HG02571 (cell line): ENCODE results near the gene WDR81.
"Not testable (repeated sequence)": the region's sequence is repeated elsewhere in the genome, so short reads cannot be mapped to it uniquely, and the experiment has no call there.

ENCODE experiments used
- ATAC-seq: cut with Tn5 transposase; IDR thresholded peaks from one replicate; pipeline ENCODE4 v1.9.1; 2021; ENCODE audit warnings: mild to moderate bottlenecking, moderate library complexity; ENCODE audit not compliant: unreplicated experiment

WDR81 gene

DNA sequence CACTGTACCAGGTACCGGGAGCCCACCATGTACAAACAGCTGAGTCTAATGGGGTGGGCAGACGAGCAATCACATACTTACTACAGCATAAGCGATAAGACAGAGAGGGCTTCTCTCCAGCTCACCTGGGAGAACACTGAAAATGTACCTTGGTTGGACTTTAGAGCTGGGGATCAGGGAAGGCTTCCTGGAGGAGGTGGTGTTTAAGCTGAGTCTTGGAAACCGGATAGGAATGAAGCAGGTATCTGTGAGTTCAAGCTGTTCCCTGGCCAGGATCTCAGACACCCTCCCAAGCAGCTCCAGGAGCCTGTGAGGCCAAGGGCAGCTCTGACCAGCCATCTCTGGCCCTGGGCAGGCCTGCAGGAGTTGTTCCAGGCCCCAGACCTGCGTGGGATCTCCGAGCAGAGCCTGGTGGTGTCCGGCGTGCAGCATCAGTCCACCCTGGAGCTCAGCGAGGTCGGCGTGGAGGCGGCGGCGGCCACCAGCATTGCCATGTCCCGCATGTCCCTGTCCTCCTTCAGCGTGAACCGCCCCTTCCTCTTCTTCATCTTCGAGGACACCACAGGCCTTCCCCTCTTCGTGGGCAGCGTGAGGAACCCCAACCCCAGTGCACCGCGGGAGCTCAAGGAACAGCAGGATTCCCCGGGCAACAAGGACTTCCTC is 29.4 kb downstream of the WDR81 start:
- no peak for ATAC-seq

DNA sequence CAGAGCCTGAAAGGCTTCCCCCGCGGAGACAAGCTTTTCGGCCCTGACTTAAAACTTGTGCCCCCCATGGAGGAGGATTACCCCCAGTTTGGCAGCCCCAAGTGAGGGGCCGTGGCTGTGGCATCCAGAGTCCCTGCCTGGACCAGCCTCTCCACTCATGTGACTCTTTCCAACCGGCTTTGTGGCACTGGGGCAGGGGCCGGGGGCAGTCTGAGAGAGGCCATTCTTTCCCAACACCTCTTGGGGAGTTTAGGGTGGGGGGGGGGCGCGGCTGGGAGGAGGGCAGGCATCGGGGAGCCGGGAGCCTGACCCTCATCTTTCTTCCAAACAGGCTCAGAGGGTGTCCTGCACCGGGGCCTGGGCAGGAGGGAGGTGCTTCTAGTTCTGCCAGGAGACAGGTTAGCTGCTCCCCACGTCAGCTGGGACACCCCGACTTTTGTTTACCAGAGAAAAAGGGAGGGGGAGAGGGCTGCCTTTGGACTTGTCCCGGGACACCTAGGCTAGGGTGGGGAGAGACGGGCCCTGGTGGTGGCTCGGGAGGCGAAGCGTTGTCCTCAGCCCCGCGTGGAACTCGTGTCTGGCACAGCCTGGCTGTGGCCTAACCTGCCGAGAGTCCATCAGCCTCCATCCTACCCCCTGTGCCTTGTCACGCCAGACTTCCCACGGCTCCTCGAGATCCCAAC is 30.1 kb downstream of the WDR81 start:
- ATAC-seq = no peak

DNA sequence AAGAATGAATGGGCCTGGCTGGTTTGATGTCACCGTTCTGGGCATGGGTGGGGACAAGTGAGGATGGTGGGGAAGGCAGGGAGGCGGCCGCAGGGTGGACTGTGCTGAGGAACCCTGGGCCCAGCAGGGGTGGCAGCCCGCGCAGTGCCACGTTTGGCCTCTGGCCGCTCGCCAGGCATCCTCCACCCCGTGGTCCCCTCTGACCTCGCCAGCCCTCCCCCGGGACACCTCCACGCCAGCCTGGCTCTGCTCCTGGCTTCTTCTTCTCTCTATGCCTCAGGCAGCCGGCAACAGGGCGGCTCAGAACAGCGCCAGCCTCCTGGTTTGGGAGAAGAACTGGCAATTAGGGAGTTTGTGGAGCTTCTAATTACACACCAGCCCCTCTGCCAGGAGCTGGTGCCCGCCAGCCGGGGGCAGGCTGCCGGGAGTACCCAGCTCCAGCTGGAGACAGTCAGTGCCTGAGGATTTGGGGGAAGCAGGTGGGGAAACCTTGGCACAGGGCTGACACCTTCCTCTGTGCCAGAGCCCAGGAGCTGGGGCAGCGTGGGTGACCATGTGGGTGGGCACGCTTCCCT is 30.8 kb downstream of the WDR81 start:
- ATAC-seq = no peak

DNA sequence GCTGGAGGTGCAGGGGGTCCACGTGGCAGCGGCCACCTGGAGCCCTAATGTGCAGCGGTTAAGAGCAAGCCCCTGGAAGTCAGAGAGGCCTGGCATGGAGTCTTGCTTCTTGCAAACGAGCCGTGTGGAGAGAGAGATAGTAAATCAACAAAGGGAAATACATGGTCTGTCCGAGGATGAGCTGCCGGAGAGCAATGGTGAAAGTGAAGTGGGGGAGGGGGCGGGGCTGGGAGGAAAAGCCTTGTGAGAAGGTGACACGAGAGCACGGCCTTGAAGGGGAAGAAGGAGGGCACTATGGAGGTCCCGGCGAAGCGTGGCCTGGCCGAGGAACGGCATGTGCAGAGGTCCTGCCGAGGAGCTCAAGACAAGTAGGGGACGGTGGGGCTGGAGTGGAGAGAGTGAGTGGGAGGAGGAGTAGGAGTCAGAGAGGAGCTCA is 31.3 kb downstream of the WDR81 start:
- ATAC-seq = no peak

DNA sequence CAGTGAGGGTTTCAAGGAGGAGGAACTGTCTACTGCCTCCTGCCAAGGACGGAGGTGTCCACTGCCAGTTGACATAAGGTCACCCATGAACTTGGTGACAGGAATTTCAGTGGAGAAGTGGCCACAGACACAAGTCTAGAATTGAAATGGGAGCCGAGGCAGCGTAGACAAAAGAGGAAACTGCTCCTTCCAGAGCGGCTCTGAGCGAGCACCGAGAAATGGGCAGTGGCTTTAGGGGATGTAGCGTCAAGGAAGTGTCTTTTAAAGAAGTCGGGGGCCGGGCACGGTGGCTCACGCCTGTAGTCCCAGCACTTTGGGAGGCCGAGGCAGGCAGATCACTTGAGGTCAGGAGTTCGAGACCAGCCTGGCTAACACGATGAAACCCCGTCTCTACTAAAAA is 34.3 kb downstream of the WDR81 start:
- no peak for ATAC-seq

DNA sequence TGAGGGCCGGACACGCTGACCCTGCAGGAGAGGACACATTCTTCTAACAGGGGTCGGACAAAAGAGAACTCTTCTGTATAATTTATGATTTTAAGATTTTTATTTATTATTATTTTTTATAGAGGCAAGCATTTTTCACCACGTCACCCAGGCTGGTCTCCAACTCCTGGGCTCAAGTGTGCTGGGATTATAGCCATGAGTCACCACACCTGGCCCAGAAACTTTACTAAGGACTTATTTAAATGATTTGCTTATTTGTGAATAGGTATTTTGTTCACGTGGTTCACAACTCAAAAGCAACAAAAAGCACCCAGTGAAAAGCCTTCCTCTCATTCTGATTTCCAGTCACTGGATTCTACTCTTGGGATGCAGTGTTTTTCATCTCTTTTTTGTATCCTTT is 35.0 kb downstream of the WDR81 start:
- ATAC-seq = no peak

DNA sequence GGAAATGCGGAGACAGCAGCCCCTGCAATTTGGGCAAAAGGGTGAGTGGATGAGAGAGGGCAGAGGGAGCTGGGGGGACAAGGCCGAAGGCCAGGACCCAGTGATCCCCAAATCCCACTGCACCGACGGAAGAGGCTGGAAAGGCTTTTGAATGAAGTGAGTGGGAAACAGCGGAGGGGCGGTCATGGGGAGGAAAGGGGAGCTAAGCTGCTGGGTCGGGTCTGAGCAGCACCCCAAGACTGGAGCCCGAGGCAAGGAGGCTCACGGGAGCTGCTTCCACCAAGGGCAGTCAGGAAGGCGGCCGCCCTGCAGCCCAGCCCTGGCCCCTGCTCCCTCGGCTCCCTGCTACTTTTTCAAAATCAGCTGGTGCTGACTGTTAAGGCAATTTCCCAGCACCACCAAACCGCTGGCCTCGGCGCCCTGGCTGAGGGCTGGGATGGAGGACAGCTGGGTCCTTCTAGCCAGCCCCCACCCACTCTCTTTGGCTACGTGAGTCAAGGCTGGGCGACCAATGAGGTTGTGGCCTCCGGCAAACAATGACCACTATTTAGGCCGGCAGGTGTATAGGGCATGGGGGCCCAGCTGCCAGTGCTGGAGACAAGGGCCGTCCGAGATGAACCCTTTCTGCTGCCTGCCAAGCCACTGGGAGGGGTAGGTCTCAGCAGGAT is 37.9 kb downstream of the WDR81 start:
- ATAC-seq = no peak

DNA sequence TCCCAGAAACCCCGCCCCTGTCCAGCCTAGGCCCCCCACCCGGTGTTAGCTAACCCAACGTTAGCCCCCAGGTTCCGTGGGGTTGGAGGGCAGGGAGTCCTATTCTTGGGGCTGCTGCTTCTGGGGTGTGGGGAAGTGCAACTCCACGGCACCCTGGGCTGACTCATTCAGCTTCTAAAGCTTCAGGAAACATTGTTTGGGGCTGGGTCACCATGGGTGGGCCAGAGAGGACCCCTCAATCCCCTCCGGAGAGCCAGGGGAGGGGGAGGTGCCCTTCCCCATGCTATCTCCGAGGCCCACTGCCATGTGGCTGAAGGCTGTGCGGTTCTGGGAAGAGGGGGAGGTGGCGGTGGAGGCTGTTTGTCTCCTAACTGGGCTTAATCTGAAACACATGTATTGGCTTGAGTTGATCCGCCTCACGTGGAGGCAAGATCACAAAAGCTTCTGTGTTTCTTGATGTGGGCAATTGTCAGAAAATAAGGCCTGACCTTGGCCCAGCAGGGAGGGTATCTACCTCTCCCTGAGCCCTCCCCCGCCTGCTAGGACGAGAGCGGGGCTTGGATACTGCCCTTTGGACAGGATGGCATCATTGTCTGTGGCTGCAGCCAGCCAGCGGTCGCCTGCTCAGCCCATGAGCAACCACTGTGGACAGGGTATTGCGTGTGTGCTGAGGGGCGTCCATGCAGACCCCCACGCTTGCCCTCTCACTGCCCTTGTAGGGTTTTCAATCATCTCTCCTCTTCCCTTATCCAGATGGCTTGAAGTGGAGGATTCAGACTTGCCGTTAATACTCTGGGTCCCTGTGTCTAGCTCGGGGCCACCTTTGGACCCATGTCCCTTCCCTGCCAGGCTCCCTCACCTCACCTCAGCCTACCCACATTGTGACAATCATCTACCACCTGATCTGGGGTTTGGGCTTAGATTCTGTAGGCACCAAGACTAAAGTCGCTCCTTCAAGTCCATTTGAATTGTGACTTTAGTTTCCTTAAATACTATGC is 38.7 kb downstream of the WDR81 start:
- ATAC-seq = no peak

DNA sequence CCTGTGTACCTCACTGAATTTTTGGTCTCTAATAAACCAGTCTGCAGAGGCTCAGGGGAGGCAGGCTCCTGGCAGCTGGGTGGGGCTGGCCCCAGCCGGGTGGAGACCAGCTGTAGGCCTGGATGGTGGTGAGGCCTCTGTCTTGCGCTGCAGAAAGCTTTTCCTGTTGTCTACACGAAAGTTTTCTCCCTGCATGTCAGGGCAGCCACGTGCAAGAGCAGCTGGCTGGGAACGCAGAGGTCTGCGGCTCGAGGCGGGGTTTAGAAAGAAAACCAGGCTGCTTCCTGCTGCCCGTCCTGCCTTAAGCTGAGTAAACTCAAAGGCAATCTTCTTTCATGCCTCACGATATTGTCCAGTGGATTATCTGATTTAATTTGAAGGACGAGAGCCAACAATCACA is 39.8 kb downstream of the WDR81 start:
- ATAC-seq = no peak

DNA sequence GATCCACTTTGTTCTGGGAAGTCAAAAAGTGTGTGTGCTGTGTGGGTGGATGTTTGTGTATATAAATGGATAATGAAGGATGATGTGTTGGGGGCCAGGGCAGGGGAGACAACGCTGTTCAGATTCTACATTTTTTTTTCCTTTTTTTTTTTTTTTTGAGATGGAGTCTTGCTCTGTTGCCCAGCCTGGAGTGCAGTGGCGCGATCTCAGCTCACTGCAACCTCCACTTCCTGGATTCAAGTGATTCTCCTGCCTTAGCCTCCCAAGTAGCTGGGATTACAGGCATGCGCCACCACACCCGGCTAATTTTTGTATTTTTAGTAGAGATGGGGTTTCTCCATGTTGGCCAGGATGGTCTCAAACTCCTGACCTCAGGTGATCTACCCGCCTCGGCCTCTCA is 40.2 kb downstream of the WDR81 start:
- not testable (repeated sequence) for ATAC-seq

DNA sequence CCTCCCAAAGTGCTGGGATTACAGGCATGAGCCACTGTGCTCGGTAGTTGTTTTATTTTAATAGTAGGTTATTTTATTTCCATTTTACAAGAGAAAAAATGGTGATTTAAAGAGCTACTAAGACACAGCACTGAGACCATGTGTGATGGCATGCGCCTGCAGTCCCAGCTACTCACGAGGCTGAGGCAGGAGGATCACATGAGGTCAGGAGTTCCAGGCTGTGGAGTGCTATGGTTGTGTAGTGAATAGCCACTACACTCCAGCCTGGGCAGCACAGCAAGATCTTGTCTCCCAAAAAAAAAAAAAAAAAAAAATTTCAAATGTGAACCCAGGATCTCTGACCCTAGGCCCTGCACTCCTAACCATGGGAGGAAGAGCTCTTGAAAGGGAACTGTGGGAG is 41.1 kb downstream of the WDR81 start:
- ATAC-seq = no peak

DNA sequence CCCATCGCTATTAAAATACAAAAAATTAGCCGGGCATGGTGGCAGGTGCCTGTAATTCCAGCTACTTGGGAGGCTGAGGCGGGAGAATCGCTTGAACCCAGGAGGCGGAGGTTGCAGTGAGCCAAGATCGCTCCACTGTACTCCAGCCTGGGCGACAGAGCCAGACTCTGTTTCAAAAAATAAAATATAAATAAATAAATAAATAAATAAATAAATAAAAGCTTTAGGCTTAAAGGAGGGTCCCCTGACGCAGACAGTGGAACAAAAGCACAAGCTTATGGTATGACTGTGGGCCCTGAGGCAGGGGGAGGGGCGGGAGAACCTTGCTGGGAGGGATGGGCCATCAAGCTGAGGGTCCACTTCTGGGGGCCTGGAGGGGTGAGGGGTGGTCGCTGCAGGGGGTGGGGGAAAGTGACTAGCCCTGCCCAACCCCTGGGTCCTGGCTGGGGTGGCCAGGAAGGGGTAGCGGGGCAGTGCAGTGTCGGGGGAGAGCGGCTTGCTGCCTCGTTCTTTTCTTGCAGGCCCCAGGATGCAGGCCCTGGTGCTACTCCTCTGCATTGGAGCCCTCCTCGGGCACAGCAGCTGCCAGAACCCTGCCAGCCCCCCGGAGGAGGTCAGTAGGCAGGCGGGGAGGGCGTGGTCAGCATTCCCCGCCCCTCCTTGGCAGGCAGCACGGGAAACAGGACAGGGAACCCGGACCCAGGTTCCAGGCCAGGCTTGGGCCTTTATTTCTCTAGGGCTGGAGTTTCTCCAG is 42.1 kb downstream of the WDR81 start:
- no peak for ATAC-seq

DNA sequence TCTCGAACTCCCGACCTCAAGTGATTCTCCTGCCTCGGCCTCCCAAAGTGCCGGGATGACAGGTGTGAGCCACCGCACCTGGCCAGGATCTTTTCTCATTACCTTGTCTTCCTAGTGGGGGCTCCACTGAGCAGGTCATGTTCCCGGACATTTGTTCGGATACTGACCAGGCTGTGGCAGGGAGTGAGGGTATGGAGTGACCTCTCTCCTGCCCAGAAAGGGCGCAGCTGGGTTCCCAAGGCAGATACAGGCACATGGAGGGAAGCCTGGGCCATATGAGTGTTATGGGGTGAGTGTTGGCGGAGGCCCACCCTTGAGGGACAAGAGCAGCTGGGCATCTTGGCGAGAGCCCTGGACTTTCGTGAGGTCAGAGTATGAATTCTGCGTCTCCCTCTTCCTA is 42.9 kb downstream of the WDR81 start:
- no peak for ATAC-seq

DNA sequence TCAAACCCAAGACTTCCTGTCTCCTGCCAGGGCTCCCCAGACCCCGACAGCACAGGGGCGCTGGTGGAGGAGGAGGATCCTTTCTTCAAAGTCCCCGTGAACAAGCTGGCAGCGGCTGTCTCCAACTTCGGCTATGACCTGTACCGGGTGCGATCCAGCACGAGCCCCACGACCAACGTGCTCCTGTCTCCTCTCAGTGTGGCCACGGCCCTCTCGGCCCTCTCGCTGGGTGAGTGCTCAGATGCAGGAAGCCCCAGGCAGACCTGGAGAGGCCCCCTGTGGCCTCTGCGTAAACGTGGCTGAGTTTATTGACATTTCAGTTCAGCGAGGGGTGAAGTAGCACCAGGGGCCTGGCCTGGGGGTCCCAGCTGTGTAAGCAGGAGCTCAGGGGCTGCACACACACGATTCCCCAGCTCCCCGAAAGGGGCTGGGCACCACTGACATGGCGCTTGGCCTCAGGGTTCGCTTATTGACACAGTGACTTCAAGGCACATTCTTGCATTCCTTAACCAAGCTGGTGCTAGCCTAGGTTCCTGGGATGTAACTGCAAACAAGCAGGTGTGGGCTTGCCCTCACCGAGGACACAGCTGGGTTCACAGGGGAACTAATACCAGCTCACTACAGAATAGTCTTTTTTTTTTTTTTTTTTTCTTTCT is 45.4 kb downstream of the WDR81 start:
- ATAC-seq = no peak

DNA sequence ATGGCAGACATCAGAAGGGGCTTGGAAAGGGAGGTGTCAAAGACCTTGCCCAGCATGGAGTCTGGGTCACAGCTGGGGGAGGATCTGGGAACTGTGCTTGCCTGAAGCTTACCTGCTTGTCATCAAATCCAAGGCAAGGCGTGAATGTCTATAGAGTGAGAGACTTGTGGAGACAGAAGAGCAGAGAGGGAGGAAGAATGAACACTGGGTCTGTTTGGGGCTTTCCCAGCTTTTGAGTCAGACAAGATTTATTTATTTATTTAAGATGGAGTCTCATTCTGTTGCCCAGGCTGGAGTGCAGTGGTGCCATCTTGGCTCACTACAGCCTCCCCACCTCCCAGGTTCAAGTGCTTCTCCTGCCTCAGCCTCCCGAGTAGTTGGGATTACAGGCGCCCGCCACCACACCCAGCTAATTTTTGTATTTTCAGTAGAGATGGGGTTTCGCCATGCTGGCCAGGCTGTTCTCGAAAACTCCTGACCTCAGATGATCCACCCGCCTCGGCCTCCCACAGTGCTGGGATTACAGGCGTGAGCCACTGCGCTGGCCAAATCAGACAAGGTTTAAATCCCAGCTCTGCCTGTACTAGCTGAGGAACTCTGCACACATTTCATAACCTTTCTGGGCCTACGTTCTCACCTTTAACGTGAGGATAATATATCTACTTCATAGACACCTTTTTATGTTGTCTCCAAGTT is 48.6 kb downstream of the WDR81 start:
- ATAC-seq = not testable (repeated sequence)

DNA sequence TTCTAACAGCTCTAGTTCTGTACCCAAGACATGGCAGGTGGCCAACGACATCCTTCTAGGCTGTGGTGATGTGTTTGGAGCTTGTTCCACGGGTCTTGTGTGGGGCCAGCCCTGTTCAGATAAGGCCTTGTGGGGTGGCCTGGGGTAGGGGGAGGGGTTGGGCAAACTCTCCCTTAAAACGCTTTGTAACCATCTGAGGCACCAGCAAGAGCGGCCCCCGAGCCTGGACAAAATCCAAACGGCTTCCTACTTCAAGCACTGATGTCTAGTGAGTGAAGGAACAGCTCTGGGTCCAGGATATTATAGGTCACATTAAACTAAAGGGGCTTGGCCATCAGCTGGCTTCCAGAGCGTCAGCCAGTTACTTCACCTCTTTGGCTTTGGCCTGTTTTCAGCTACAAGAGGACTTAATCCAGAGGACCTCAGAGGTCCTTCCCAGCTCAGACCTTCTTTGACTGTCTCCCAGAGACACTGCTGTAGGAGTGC is 49.2 kb downstream of the WDR81 start:
- ATAC-seq = no peak

DNA sequence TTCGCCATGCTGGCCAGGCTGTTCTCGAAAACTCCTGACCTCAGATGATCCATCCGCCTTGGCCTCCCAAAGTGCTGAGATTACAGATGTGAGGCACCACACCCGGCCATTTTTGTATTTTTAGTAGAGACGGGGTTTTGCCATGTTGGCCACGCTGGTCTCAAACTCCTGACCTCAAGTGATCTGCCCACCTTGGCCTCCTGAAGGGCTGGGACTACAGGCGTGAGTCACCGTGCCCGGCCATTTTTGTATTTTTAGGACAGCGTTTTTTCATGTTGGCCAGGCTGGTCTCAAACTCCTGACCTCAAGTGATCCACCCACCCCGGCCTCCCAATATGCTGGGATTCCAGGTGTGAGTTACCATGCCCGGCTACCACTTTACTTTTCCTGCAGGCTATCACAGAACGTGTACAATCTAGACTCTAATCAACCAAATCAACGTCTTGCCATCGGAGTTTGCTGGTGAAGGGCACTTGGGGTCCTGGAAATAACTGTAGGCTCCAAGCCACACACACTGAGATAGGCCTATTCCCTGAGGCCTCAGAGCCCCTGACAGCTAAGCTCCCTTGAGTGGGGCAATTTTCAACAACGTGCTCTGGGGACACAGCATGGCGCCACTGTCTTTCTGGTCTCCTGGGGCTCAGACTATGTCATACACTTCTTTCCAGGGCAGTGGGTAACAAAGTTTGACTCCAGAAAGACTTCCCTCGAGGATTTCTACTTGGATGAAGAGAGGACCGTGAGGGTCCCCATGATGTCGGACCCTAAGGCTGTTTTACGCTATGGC is 50.1 kb downstream of the WDR81 start:
- ATAC-seq = no peak

DNA sequence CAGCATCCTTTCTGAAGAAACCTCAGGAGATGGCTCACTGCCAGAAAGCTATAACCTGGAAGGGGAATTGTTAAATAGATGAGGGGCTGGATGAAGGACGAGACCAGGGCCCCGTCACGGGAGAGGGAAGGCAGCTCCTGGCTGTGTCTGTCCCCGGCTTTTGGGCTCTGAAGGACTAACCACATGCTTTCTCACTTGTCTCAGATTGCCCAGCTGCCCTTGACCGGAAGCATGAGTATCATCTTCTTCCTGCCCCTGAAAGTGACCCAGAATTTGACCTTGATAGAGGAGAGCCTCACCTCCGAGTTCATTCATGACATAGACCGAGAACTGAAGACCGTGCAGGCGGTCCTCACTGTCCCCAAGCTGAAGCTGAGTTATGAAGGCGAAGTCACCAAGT is 51.8 kb downstream of the WDR81 start:
- ATAC-seq = no peak
